HL-60 (cell line): ENCODE results near the gene WDR5.
"Not testable (repeated sequence)": the region's sequence is repeated elsewhere in the genome, so short reads cannot be mapped to it uniquely, and the experiment has no call there.

Experiments used
- DNase-seq, 2 experiments: peaks; one replicate each; pipeline ENCODE4 v3.0.0-alpha.2; 2010 to 2020; ENCODE audit warnings: low read depth in 1 of 2, low spot score in 1 of 2
- H3K27ac ChIP-seq: fragments of 250-450 bp; sonication (Bioruptor Pico); replicated peaks from 2 replicates; pipeline ENCODE4 v1.5.1; 2020; ENCODE audit warnings: mild to moderate bottlenecking, moderate library complexity
- H3K27me3 ChIP-seq: fragments of 250-450 bp; sonication (Bioruptor Pico); 2 replicates; pipeline ENCODE4 v1.5.1; 2021; ENCODE audit warnings: mild to moderate bottlenecking, moderate library complexity; ENCODE audit not compliant: insufficient read depth, poor library complexity, severe bottlenecking
- H3K4me3 ChIP-seq: replicated peaks from 2 replicates; pipeline ENCODE4 v1.5.1; 2011; ENCODE audit warnings: mild to moderate bottlenecking, control low read depth, low read length; ENCODE audit not compliant: insufficient read depth
- CTCF ChIP-seq: IDR thresholded peaks from one replicate; pipeline ENCODE4 v1.5.1; 2011; ENCODE audit warnings: low read length, control low read depth, inconsistent platforms; ENCODE audit not compliant: insufficient read depth
- GABPA ChIP-seq: IDR thresholded peaks from 2 replicates; pipeline ENCODE4 v1.6.1; 2012; ENCODE audit warnings: low read depth
- POLR2AphosphoS5 ChIP-seq: IDR thresholded peaks from 2 replicates; pipeline ENCODE4 v1.6.1; 2012; ENCODE audit warnings: low read depth
- REST ChIP-seq: IDR thresholded peaks from 2 replicates; pipeline ENCODE4 v1.6.1; 2012; ENCODE audit warnings: low read depth; ENCODE audit not compliant: insufficient replicate concordance
- SPI1 ChIP-seq: IDR thresholded peaks from 2 replicates; pipeline ENCODE4 v1.6.1; 2012; ENCODE audit warnings: low read depth, mild to moderate bottlenecking, borderline replicate concordance

Gene WDR5

GRCh38 chr9:134099123-134099761 is 36.6 kb upstream of the WDR5 start:
- TF ChIP-seq CTCF: peak; percentile 88
- TF ChIP-seq GABPA: no peak
- no peak for TF ChIP-seq POLR2AphosphoS5
- no peak for TF ChIP-seq SPI1
- peaks cover 7% of the 10 kb centered on the region for H3K27me3 ChIP-seq

GRCh38 chr9:134100040-134100439 is 35.8 kb upstream of the WDR5 start:
- Histone ChIP-seq H3K27me3 (peaks cover 7% of the 10 kb centered on the region), H3K4me3 (no peak overlapping the region), H3K27ac (no peak overlapping the region)
- TF ChIP-seq POLR2AphosphoS5 (no peak), SPI1 (no peak), REST (no peak), CTCF (no peak), GABPA (no peak)
- DNase-seq: no peak

More at GRCh38 chr9:134099123-134099761, 36.6 kb upstream of the WDR5 start:
- peak; percentile 56 to 71 for DNase-seq
- no peak overlapping the region for H3K27ac ChIP-seq
- H3K4me3 ChIP-seq: no peak overlapping the region

- H3K27ac ChIP-seq, H3K4me3 ChIP-seq, DNase-seq, H3K27me3 ChIP-seq: not testable (repeated sequence)
Measured at GRCh38 chr9:134101133-134101532, 34.7 kb upstream of the WDR5 start.

GRCh38 chr9:134101623-134102149 is 34.2 kb upstream of the WDR5 start:
- Histone ChIP-seq H3K4me3 (no peak overlapping the region), H3K27me3 (peaks cover 7% of the 10 kb centered on the region), H3K27ac (no peak overlapping the region)
- TF ChIP-seq GABPA (no peak), CTCF (no peak), POLR2AphosphoS5 (no peak), REST (no peak), SPI1 (no peak)
- DNase-seq: no peak
